Pancreas (tissue), 10 donors: ENCODE data around the gene FAM186B. TPM values are rescaled to one million over a fixed set of nuclear protein-coding genes. Genes with fewer than 3 reads are reported as not detected.
A peak's percentile ranks its signal among the peaks of the same experiment; 100 is the strongest.

Experiments
- ATAC-seq, 4 donors: fragments of 200-7000 bp; cut with Tn5 transposase; one replicate each; pipeline versions ENCODE4 v1.8.0 to v1.9.1; 2020; ENCODE audit warnings: mild to moderate bottlenecking in 4 of 4, moderate library complexity in 4 of 4
- DNase-seq, 6 donors: peaks; one replicate each; pipeline ENCODE4 v3.0.0-alpha.2; 2020
- FAIRE-seq: peaks from 2 replicates; lab custom pipeline; 2012; peaks lifted over from hg19 to GRCh38; lab: Jason Lieb, UNC
- H3K27ac ChIP-seq, 4 donors: fragments of 200-600 bp; sonication (generic); 1 replicate in 3 of 4; 2 replicates in 1 of 4; pipeline versions ENCODE4 v1.5.0 to v1.8.0; 2020
- H3K27me3 ChIP-seq, 4 donors: fragments of 200-600 bp; one replicate each; pipeline ENCODE4 v1.8.0; 2021
- H3K36me3 ChIP-seq, 3 donors: fragments of 200-600 bp; sonication (generic) in 1 of 3; one replicate each; pipeline versions ENCODE4 v1.5.0 to v1.8.0; 2020 to 2021
- H3K4me1 ChIP-seq, 3 donors: fragments of 200-600 bp; one replicate each; pipeline ENCODE4 v1.8.0; 2021
- H3K4me3 ChIP-seq, 4 donors: fragments of 200-600 bp; sonication (generic) in 2 of 4; one replicate each; pipeline versions ENCODE4 v1.5.0 to v1.8.0; 2020 to 2021
- H3K9me3 ChIP-seq, 4 donors: fragments of 200-600 bp; one replicate each; pipeline ENCODE4 v1.8.0; 2021
- WGBS, 2 donors: extraction: QIAGEN DNeasy Blood & Tissue Kit; methylation state at CpG; one replicate each; pipeline ENCODE4 v1.1.7; 2013; 5-methylcytosine and 5-hydroxymethylcytosine counted together
- intact Hi-C, 3 donors: fragments of 100-400 bp; cut with DNase I; formaldehyde crosslinking; loops; one replicate each; pipeline versions ENCODE4 v1.11.1 to v1.14.2; 2022
- polyA plus RNA-seq, 2 donors: library from polyadenylated mRNA; stranded (reverse); fragments of 200-250 nt; gene quantifications; one replicate each; pipeline ENCODE4 v1.2.3, GENCODE V29; 2013
- total RNA-seq, 6 donors: library from RNA; stranded (reverse); fragmentation: NEBNext Ultra II Directional in 4 of 6; extraction: Animal tissue kit (Norgen Biotek cat#: 25700) in 4 of 6; gene quantifications; one replicate each; pipeline versions ENCODE4 v1.2.1 to v1.2.4, GENCODE V29; 2021 to 2023
- TF ChIP-seq, protein P1 (sequence below), 4 donors: fragments of 200-600 bp; sonication (generic) in 3 of 4; IDR thresholded peaks; one replicate each; pipeline versions ENCODE4 v1.5.0 to v1.8.0; 2021; ENCODE audit warnings: antibody characterized with exemption in 4 of 4
- donor health status: healthy with polysubstance abuse.
- donor health status: DM: no; HTN: no; CAD: no; lungs with moderate emphysema.
- donor health status: DM: no; HTN: no; CAD: no.
- donor health status: control.
- donor health status: control.
- donor health status: Bipolar disorder and iron deficiency.
- donor health status: DM: yes; HTN: yes; CAD: no.
- donor health status: DM: no; HTN: no; CAD: no.
- donor health status: DM: no; HTN: no; CAD: no.
- donor health status: DM: yes; HTN: yes; CAD: no.

The FAM186B gene
- total and polyA plus RNA-seq, 8 donors: 0.49 to 1.7 (median 0.74) TPM

DNA sequence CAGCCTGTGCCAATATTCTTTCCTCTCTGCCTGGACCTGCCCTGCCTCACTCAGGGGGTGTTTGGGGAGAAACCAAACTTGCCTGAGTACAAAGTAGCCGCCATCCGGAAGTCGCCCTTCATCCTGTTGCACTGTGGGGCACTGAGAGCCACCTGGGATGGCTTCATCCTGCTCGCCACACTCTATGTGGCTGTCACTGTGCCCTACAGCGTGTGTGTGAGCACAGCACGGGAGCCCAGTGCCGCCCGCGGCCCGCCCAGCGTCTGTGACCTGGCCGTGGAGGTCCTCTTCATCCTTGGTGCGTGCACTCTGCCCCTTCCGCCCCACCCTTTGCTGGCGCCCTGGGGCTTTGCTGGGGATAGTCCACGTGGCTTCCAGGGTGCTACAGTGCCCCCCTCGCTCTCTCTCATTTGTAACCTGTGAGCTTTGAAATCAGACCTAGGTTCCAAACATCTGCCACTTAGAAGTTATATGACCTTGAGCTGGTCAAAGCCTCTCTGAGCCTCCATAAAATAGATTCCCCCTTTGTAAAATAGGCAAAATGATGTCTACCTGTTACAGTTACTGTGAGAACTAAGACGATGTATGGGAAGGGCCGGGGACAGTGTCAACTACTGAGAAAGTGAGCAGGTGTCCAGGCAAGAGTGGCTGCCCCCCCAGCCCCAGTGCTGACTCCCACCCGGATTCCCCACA lies 62.1 kb downstream of the FAM186B start:
- Histone ChIP-seq H3K27ac (no peak overlapping the region), H3K9me3 (no peaks in the 10 kb centered on the region), H3K4me1 (no peaks in the 10 kb centered on the region), H3K36me3 (no peaks in the 10 kb centered on the region), H3K27me3 (no peaks in the 10 kb centered on the region), H3K4me3 (no peak overlapping the region)
- intact Hi-C loops: no loop called here
- DNase-seq: peak in 1 of 6 donors; percentile 41
- WGBS, 2 donors: 65 to 72% methylated on average over 20 of the region's 20 CpGs
- TF ChIP-seq, protein P1, sequence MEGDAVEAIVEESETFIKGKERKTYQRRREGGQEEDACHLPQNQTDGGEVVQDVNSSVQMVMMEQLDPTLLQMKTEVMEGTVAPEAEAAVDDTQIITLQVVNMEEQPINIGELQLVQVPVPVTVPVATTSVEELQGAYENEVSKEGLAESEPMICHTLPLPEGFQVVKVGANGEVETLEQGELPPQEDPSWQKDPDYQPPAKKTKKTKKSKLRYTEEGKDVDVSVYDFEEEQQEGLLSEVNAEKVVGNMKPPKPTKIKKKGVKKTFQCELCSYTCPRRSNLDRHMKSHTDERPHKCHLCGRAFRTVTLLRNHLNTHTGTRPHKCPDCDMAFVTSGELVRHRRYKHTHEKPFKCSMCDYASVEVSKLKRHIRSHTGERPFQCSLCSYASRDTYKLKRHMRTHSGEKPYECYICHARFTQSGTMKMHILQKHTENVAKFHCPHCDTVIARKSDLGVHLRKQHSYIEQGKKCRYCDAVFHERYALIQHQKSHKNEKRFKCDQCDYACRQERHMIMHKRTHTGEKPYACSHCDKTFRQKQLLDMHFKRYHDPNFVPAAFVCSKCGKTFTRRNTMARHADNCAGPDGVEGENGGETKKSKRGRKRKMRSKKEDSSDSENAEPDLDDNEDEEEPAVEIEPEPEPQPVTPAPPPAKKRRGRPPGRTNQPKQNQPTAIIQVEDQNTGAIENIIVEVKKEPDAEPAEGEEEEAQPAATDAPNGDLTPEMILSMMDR (IDR thresholded peaks at IDR 0.05): no peak
- no peak for ATAC-seq
- no peak for FAIRE-seq

DNA sequence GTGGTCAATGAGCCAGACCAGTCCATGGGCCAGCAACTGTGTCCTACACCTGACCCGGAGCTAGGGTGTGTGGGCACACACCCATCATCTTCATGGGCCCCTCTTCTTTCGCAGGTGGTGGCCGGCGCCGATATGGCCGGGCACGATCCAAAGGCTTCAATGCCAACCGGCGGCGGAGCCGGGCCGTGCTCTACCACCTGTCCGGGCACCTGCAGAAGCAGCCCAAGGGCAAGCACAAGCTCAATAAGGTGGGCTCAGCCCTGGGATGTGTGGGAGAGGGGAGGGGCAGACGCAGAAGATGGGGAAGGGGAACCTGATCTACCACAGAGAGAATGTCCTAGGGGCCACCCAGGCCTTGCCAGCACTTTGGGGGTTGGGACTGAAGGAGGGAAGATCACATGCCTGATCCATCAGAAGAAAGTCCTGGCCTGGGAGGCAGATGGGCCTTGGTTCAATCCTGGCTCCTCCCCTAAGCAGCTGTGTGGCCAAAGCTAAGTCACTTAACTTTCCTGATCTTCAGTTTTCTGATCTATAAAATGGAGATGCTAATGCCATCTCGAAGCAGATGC lies 62.8 kb downstream of the FAM186B start:
- intact Hi-C loops: no loop called here
- Histone ChIP-seq H3K4me3 (no peak overlapping the region), H3K27ac (no peak overlapping the region), H3K36me3 (no peaks in the 10 kb centered on the region), H3K4me1 (peaks cover 0 to 2% (median 0%) of the 10 kb centered on the region in 3 donors), H3K27me3 (no peaks in the 10 kb centered on the region), H3K9me3 (no peaks in the 10 kb centered on the region)
- TF ChIP-seq, protein P1 (IDR thresholded peaks at IDR 0.05): no peak
- FAIRE-seq: no peak
- peak in 1 of 6 donors; percentile 49 for DNase-seq
- ATAC-seq: no peak
- 89 to 93% methylated on average over 15 of the region's 15 CpGs for WGBS, 2 donors

- Histone ChIP-seq H3K9me3 (no peaks in the 10 kb centered on the region), H3K27ac (no peak overlapping the region), H3K4me1 (peaks cover 0 to 6% (median 0%) of the 10 kb centered on the region in 3 donors), H3K27me3 (no peaks in the 10 kb centered on the region), H3K4me3 (no peak overlapping the region), H3K36me3 (no peaks in the 10 kb centered on the region)
- DNase-seq (no peak), FAIRE-seq (no peak), ATAC-seq (no peak)
- WGBS, 2 donors: 80 to 87% methylated on average over 7 of the region's 7 CpGs
- intact Hi-C loops: no loop called here
- TF ChIP-seq, protein P1 (IDR thresholded peaks at IDR 0.05): no peak
These were observed 63.4 kb downstream of the FAM186B start for GRCh38 chr12:49541911-49542505.

DNA sequence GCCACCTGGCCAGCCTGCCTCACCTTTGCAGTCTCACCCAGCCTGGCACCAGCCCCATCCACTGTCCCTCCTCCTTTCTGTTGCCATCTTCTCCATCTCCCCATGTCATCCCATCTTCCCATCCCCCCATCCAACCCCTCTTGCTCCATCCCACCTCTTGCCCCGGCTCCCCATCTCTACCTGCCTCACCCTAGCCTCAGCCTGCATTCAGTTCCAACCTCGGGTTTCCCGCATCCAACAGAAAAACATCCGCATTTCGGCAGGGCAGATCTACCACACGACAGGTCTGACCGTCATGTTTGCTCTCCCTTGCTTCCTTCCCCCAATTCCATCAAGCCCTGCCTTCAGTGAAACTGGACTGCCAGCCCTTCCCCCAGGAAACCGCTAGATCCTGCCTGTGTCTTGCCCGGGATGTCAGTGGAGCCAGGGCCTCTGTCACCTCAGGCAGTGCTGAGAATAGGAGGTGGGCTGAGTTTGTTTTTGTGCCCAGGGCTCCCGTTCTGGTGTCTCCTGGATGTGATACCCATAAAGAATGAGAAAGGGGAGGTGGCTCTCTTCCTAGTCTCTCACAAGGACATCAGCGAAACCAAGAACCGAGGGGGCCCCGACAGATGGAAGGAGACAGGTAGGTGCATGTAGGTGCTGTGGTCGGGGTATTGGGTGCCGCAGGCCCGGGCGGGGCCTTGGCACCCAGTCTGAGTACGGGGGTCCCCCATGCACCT lies 64.1 kb downstream of the FAM186B start:
- ATAC-seq (no peak), DNase-seq (no peak), FAIRE-seq (no peak)
- H3K4me3 ChIP-seq: no peak overlapping the region
- no peaks in the 10 kb centered on the region for H3K36me3 ChIP-seq
- no peaks in the 10 kb centered on the region for H3K27me3 ChIP-seq
- H3K9me3 ChIP-seq: no peaks in the 10 kb centered on the region
- TF ChIP-seq, protein P1 (IDR thresholded peaks at IDR 0.05): no peak
- H3K27ac ChIP-seq: no peak overlapping the region
- intact Hi-C loops: no loop called here
- 84 to 87% methylated on average over 17 to 18 of the region's 18 CpGs for WGBS, 2 donors
- peaks cover 0 to 6% (median 0%) of the 10 kb centered on the region in 3 donors for H3K4me1 ChIP-seq
